ENCODE results near the gene GAA.

Gene GAA

DNA sequence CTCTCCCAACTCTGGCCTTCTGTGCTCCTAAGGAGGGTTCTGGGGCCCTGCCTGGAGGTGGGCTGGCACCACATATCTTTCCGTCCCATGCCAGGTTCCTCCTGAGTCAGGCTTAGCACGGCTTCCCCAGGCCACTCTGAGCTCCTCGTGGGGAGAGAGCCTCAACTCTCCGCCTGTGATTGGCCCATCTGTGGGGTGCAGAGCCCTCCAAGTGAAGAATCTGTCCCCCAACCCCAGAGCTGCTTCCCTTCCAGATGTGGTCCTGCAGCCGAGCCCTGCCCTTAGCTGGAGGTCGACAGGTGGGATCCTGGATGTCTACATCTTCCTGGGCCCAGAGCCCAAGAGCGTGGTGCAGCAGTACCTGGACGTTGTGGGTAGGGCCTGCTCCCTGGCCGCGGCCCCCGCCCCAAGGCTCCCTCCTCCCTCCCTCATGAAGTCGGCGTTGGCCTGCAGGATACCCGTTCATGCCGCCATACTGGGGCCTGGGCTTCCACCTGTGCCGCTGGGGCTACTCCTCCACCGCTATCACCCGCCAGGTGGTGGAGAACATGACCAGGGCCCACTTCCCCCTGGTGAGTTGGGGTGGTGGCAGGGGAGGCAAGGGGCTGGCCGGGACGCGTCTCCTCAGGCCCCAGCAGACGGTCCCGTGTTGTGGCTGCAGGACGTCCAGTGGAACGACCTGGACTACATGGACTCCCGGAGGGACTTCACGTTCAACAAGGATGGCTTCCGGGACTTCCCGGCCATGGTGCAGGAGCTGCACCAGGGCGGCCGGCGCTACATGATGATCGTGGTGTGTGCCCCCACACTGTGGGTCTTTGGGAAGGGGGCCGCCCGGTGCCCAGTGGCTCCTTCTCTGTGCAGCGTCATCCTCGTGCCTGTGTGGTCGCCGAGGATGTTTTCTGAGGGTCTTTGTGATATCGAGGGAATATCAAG is 6.9 kb downstream of the GAA start:
- no peak overlapping the region for H3K4me3 ChIP-seq (ENCODE audit: control insufficient read depth, low read depth, low read length)
- DNase-seq (ENCODE audit: low read depth): no peak
- TF ChIP-seq, protein P1, sequence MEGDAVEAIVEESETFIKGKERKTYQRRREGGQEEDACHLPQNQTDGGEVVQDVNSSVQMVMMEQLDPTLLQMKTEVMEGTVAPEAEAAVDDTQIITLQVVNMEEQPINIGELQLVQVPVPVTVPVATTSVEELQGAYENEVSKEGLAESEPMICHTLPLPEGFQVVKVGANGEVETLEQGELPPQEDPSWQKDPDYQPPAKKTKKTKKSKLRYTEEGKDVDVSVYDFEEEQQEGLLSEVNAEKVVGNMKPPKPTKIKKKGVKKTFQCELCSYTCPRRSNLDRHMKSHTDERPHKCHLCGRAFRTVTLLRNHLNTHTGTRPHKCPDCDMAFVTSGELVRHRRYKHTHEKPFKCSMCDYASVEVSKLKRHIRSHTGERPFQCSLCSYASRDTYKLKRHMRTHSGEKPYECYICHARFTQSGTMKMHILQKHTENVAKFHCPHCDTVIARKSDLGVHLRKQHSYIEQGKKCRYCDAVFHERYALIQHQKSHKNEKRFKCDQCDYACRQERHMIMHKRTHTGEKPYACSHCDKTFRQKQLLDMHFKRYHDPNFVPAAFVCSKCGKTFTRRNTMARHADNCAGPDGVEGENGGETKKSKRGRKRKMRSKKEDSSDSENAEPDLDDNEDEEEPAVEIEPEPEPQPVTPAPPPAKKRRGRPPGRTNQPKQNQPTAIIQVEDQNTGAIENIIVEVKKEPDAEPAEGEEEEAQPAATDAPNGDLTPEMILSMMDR (conservative IDR thresholded peaks at IDR 0.05; ENCODE audit: control insufficient read depth, insufficient read depth, low read depth, low read length): no peak

GRCh38 chr17:80109066-80109660 is 7.8 kb downstream of the GAA start:
- TF ChIP-seq, protein P1 (conservative IDR thresholded peaks at IDR 0.05; ENCODE audit: control insufficient read depth, insufficient read depth, low read depth, low read length): no peak
- DNase-seq (ENCODE audit: low read depth): no peak
- no peak overlapping the region for H3K4me3 ChIP-seq (ENCODE audit: control insufficient read depth, low read depth, low read length)

GRCh38 chr17:80109713-80110446 is 8.5 kb downstream of the GAA start:
- H3K4me3 ChIP-seq (ENCODE audit: control insufficient read depth, low read depth, low read length): no peak overlapping the region
- TF ChIP-seq, protein P1 (conservative IDR thresholded peaks at IDR 0.05; ENCODE audit: control insufficient read depth, insufficient read depth, low read depth, low read length): no peak
- no peak for DNase-seq (ENCODE audit: low read depth)

DNA sequence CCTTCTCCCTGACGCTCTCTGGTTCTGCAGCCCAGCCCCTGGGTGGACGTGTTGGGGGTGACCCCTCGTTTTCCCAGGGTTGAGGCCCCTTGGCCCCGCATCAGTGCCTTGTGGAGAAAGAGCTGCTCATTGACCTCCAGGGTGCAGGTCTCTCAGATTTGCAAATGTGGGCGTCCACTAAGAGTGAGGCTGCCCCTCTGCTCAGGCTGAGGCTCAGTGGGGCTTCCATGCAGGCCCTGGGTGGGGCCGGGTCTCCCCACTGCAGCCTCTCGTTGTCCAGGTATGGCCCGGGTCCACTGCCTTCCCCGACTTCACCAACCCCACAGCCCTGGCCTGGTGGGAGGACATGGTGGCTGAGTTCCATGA is 9.0 kb downstream of the GAA start:
- no peak overlapping the region for H3K4me3 ChIP-seq (ENCODE audit: control insufficient read depth, low read depth, low read length)
- no peak for DNase-seq (ENCODE audit: low read depth)
- TF ChIP-seq, protein P1 (conservative IDR thresholded peaks at IDR 0.05; ENCODE audit: control insufficient read depth, insufficient read depth, low read depth, low read length): no peak

GRCh38 chr17:80110927-80111701 is 9.7 kb downstream of the GAA start:
- TF ChIP-seq, protein P1 (conservative IDR thresholded peaks at IDR 0.05; ENCODE audit: control insufficient read depth, insufficient read depth, low read depth, low read length): no peak
- H3K4me3 ChIP-seq (ENCODE audit: control insufficient read depth, low read depth, low read length): no peak overlapping the region
- DNase-seq (ENCODE audit: low read depth): no peak

All from fibroblast of mammary gland (primary cell).